Neural progenitor cell (in vitro differentiated cells): Measurements from ENCODE around the gene PPHLN1. TPM values are rescaled to one million over a fixed set of nuclear protein-coding genes. Genes with fewer than 3 reads are reported as not detected.

Experiments
- DNase-seq: peaks from one replicate; pipeline ENCODE4 v3.0.0-alpha.2; 2016; ENCODE audit warnings: low spot score
- H2AFZ ChIP-seq: fragments of 200-600 bp; sonication (generic); replicated peaks from 2 replicates; pipeline ENCODE4 v1.6.1; 2016; ENCODE audit warnings: antibody characterized with exemption
- H3F3A ChIP-seq: fragments of 200-600 bp; sonication (generic); 2 replicates; pipeline ENCODE4 v1.6.1; 2016; ENCODE audit warnings: antibody characterized with exemption, low read depth
- H3K27ac ChIP-seq: fragments of 200-600 bp; sonication (generic); 2 replicates; pipeline ENCODE4 v1.5.1; 2016; ENCODE audit warnings: mild to moderate bottlenecking
- H3K27me3 ChIP-seq: fragments of 200-600 bp; sonication (generic); 2 replicates; pipeline ENCODE4 v1.6.1; 2016; ENCODE audit warnings: mild to moderate bottlenecking, moderate library complexity
- H3K36me3 ChIP-seq: fragments of 200-600 bp; sonication (generic); 2 replicates; pipeline ENCODE4 v1.5.1; 2016
- H3K4me1 ChIP-seq: fragments of 200-600 bp; sonication (generic); 2 replicates; pipeline ENCODE4 v1.6.1; 2016; ENCODE audit warnings: mixed run types
- H3K4me2 ChIP-seq: fragments of 200-600 bp; sonication (generic); 2 replicates; pipeline ENCODE4 v1.6.1; 2016
- H3K4me3 ChIP-seq: fragments of 200-600 bp; sonication (generic); 2 replicates; pipeline ENCODE4 v1.5.1; 2016
- H3K79me2 ChIP-seq: fragments of 200-600 bp; sonication (generic); 2 replicates; pipeline ENCODE4 v1.6.1; 2016; ENCODE audit warnings: low read depth
- H3K9ac ChIP-seq: fragments of 200-600 bp; sonication (generic); 2 replicates; pipeline ENCODE4 v1.6.1; 2016
- H3K9me3 ChIP-seq: fragments of 200-600 bp; sonication (generic); 2 replicates; pipeline ENCODE4 v1.5.1; 2016; ENCODE audit warnings: low read depth
- H4K20me1 ChIP-seq: fragments of 200-600 bp; sonication (generic); 2 replicates; pipeline ENCODE4 v1.6.1; 2016; ENCODE audit warnings: low read depth
- H3K27ac Mint-ChIP-seq: 3 replicates; pipeline ENCODE4 v1.8.0; 2021; ENCODE audit warnings: mixed read lengths
- H3K27me3 Mint-ChIP-seq: 2 replicates; pipeline ENCODE4 v1.8.0; 2022; ENCODE audit warnings: low read depth, mild to moderate bottlenecking, inconsistent platforms, moderate library complexity, mixed read lengths; ENCODE audit not compliant: insufficient read depth
- H3K36me3 Mint-ChIP-seq: 3 replicates; pipeline ENCODE4 v1.8.0; 2021; ENCODE audit warnings: mixed read lengths
- H3K4me1 Mint-ChIP-seq: 3 replicates; pipeline ENCODE4 v1.8.0; 2021; ENCODE audit warnings: mixed read lengths
- H3K4me3 Mint-ChIP-seq: 3 replicates; pipeline ENCODE4 v1.8.0; 2021; ENCODE audit warnings: mild to moderate bottlenecking, moderate library complexity, mixed read lengths
- H3K9me3 Mint-ChIP-seq: 3 replicates; pipeline ENCODE4 v1.8.0; 2020; ENCODE audit warnings: mixed read lengths
- CTCF ChIP-seq: fragments of 200-600 bp; sonication (generic); IDR thresholded peaks from 2 replicates; pipeline ENCODE4 v1.5.1; 2017; ENCODE audit warnings: antibody characterized with exemption, mild to moderate bottlenecking
- EZH2 ChIP-seq: fragments of 200-600 bp; sonication (generic); IDR thresholded peaks from 2 replicates; pipeline ENCODE4 v1.6.1; 2017; ENCODE audit warnings: antibody characterized with exemption, mild to moderate bottlenecking, moderate library complexity
- EZH2phosphoT487 ChIP-seq: fragments of 200-600 bp; sonication (generic); IDR thresholded peaks from 2 replicates; pipeline ENCODE4 v1.6.1; 2017; ENCODE audit warnings: antibody characterized with exemption
- total RNA-seq: library from RNA; depleted of rRNA; stranded (reverse); fragments of >200 nt; gene quantifications from 2 replicates; pipeline ENCODE4 v1.2.3, GENCODE V29; 2015; ENCODE audit warnings: low replicate concordance

Gene PPHLN1
- total RNA-seq, 1 donor from 2014 or later = 95.5 TPM

GRCh38 chr12:42442311-42442759 lies 116.4 kb downstream of the PPHLN1 start:
- H3F3A ChIP-seq = peaks cover 14% of the 10 kb centered on the region
- no peak for DNase-seq
- no peaks in the 10 kb centered on the region for H3K79me2 ChIP-seq
- H3K9me3 ChIP-seq = no peaks in the 10 kb centered on the region
- no peaks in the 10 kb centered on the region for H3K27me3 ChIP-seq
- no peak overlapping the region for H2AFZ ChIP-seq
- no peak for TF ChIP-seq EZH2
- no peak for TF ChIP-seq CTCF
- TF ChIP-seq EZH2phosphoT487 = no peak
- no peak overlapping the region for H3K4me3 ChIP-seq
- no peak overlapping the region for H3K9ac ChIP-seq
- H3K4me2 ChIP-seq = no peak overlapping the region
- Mint-ChIP-seq H3K4me1 (peaks cover 2% of the 10 kb centered on the region), H3K36me3 (peaks cover 40% of the 10 kb centered on the region), H3K27me3 (no peaks in the 10 kb centered on the region), H3K9me3 (peaks cover 6% of the 10 kb centered on the region), H3K4me3 (no peak overlapping the region), H3K27ac (no peak overlapping the region)
- no peaks in the 10 kb centered on the region for H4K20me1 ChIP-seq
- no peak overlapping the region for H3K27ac ChIP-seq
- H3K4me1 ChIP-seq = peaks cover 19% of the 10 kb centered on the region
- no peaks in the 10 kb centered on the region for H3K36me3 ChIP-seq

- no peaks in the 10 kb centered on the region for H3K79me2 ChIP-seq
- no peak for DNase-seq
- Mint-ChIP-seq H3K36me3 (peaks cover 43% of the 10 kb centered on the region), H3K4me3 (no peak overlapping the region), H3K9me3 (peaks cover 6% of the 10 kb centered on the region), H3K27me3 (no peaks in the 10 kb centered on the region), H3K4me1 (peaks cover 2% of the 10 kb centered on the region), H3K27ac (no peak overlapping the region)
- no peaks in the 10 kb centered on the region for H4K20me1 ChIP-seq
- no peak overlapping the region for H3K4me3 ChIP-seq
- no peak overlapping the region for H2AFZ ChIP-seq
- TF ChIP-seq CTCF (no peak), EZH2 (no peak), EZH2phosphoT487 (no peak)
- no peak overlapping the region for H3K27ac ChIP-seq
- H3K4me1 ChIP-seq = peaks cover 24% of the 10 kb centered on the region
- H3K9me3 ChIP-seq = no peaks in the 10 kb centered on the region
- no peak overlapping the region for H3K4me2 ChIP-seq
- H3K9ac ChIP-seq = no peak overlapping the region
- no peaks in the 10 kb centered on the region for H3K27me3 ChIP-seq
- H3K36me3 ChIP-seq = no peaks in the 10 kb centered on the region
- H3F3A ChIP-seq = peaks cover 19% of the 10 kb centered on the region
Observed at GRCh38 chr12:42442888-42443287, 116.9 kb downstream of the PPHLN1 start.

- no peak overlapping the region for H3K4me2 ChIP-seq
- H4K20me1 ChIP-seq = no peaks in the 10 kb centered on the region
- Mint-ChIP-seq H3K9me3 (peaks cover 6% of the 10 kb centered on the region), H3K4me1 (peaks cover 2% of the 10 kb centered on the region), H3K27ac (no peak overlapping the region), H3K36me3 (peaks cover 52% of the 10 kb centered on the region), H3K4me3 (no peak overlapping the region), H3K27me3 (no peaks in the 10 kb centered on the region)
- no peak overlapping the region for H2AFZ ChIP-seq
- peaks cover 19% of the 10 kb centered on the region for H3F3A ChIP-seq
- no peak overlapping the region for H3K9ac ChIP-seq
- H3K4me3 ChIP-seq = no peak overlapping the region
- DNase-seq = no peak
- H3K4me1 ChIP-seq = peaks cover 28% of the 10 kb centered on the region
- H3K9me3 ChIP-seq = no peaks in the 10 kb centered on the region
- H3K36me3 ChIP-seq = no peaks in the 10 kb centered on the region
- no peak for TF ChIP-seq EZH2phosphoT487
- TF ChIP-seq EZH2 = no peak
- no peak for TF ChIP-seq CTCF
- no peaks in the 10 kb centered on the region for H3K27me3 ChIP-seq
- no peak overlapping the region for H3K27ac ChIP-seq
- no peaks in the 10 kb centered on the region for H3K79me2 ChIP-seq
Observed at GRCh38 chr12:42444192-42444943, 118.4 kb downstream of the PPHLN1 start.
